Dendritic cell treated with granulocyte-macrophage colony-stimulating factor and Interleukin-4, amounts not matched to agents 40 ng/mL and 50 ng/mL, for 4 days (primary cell): ENCODE measurements around the gene SPINT3.

Experiments used
- H3K27ac Mint-ChIP-seq: one replicate; pipeline ENCODE4 v1.8.0; 2022; ENCODE audit warnings: mild to moderate bottlenecking, mixed read lengths
- H3K27me3 Mint-ChIP-seq: one replicate; pipeline ENCODE4 v1.8.0; 2022; ENCODE audit warnings: mild to moderate bottlenecking, mixed read lengths
- H3K36me3 Mint-ChIP-seq: one replicate; pipeline ENCODE4 v1.8.0; 2022; ENCODE audit warnings: low read depth, mixed read lengths
- H3K4me1 Mint-ChIP-seq: one replicate; pipeline ENCODE4 v1.8.0; 2022; ENCODE audit warnings: low read depth, mixed read lengths
- H3K4me3 Mint-ChIP-seq: one replicate; pipeline ENCODE4 v1.8.0; 2022; ENCODE audit warnings: mild to moderate bottlenecking, moderate library complexity, mixed read lengths
- H3K9me3 Mint-ChIP-seq: one replicate; pipeline ENCODE4 v1.8.0; 2022; ENCODE audit warnings: mixed read lengths
- intact Hi-C: fragments of 100-400 bp; cut with micrococcal nuclease; formaldehyde crosslinking; loops from one replicate; pipeline ENCODE4 v1.15.0; 2022

Gene SPINT3

DNA sequence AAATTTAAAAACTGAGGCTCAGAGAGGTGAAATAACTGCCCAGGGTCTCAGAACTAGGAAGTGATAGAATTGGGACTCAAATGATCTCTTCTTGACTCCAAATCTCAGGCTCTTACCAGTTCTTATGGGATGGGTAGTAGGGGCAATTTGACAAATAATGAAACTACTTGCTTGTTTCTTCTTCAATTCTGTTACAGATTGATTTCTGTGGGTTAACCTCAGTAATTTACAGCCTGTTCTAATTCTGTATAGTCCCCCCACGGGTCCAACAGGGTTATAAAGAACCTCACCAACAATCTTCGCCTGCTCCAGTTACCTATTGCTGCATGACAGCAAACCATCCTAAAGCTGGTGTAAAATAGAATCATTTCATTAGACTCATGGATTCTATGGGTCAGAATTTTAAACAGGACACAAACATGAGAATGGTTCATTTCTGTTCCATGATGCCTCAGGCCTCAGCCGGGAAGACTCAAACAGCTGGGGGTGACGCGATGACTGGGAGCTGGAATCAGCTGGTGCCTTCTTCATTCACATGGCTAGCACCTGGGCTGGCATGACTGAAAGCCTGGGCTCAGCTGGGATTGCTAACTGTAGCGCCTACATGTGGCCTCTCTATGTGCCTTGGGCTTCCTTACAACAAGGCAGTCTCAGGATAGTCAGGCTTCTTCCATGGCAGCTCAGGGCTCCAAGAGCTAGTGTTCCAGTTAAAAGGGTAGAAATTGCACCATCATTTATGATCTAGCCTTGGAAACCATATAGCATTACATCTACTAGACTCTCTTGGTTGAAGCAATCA lies 52.5 kb downstream of the SPINT3 start:
- H3K4me3 Mint-ChIP-seq: no peak overlapping the region
- H3K36me3 Mint-ChIP-seq: no peaks in the 10 kb centered on the region
- H3K27me3 Mint-ChIP-seq: peaks cover 6% of the 10 kb centered on the region

More for the DNA sequence above, 52.5 kb downstream of the SPINT3 start:
- no peaks in the 10 kb centered on the region for H3K4me1 Mint-ChIP-seq
- intact Hi-C loops: no loop called here
- H3K9me3 Mint-ChIP-seq: no peaks in the 10 kb centered on the region
- H3K27ac Mint-ChIP-seq: no peak overlapping the region
